ENCODE results near the gene TXN2. TPM values are rescaled to one million over a fixed set of nuclear protein-coding genes. Genes with fewer than 3 reads are reported as not detected.

Gene TXN2
- total and polyA plus RNA-seq, 2 experiments from 2014 or later = 23.0 to 50.3 TPM

GRCh38 chr22:36423461-36424404 lies 57.7 kb downstream of the TXN2 start:
- no peaks in the 10 kb centered on the region for H4K20me1 ChIP-seq (replicated peaks; ENCODE audit: insufficient read depth)
- Mint-ChIP-seq H3K36me3 (ENCODE audit: low read depth) (no peaks in the 10 kb centered on the region), H3K4me1 (peaks cover 17% of the 10 kb centered on the region), H3K4me3 (no peak overlapping the region), H3K27ac (no peak overlapping the region), H3K27me3 (ENCODE audit: insufficient read depth, low read depth, poor library complexity) (peaks cover 10% of the 10 kb centered on the region), H3K9me3 (no peaks in the 10 kb centered on the region)
- H3K27me3 ChIP-seq (ENCODE audit: insufficient read depth) = no peaks in the 10 kb centered on the region
- no peaks in the 10 kb centered on the region for H3F3A ChIP-seq (replicated peaks; ENCODE audit: low read depth)
- TF ChIP-seq CTCF (conservative IDR thresholded peaks at IDR 0.05; ENCODE audit: low read depth in 2 of 2) = peak; percentile 10 to 25; a peak in 1 of 4 replicates
- no peak for TF ChIP-seq REST (IDR thresholded peaks at IDR 0.05; ENCODE audit: unreplicated experiment)
- H3K4me3 ChIP-seq = no peak overlapping the region
- H3K4me1 ChIP-seq (ENCODE audit: insufficient read depth) = peaks cover 10% of the 10 kb centered on the region
- H3K9me2 ChIP-seq (ENCODE audit: insufficient read depth) = no peaks in the 10 kb centered on the region
- H3K79me2 ChIP-seq (replicated peaks; ENCODE audit: insufficient read depth) = no peaks in the 10 kb centered on the region
- H3K36me3 ChIP-seq (ENCODE audit: insufficient read depth) = no peaks in the 10 kb centered on the region
- H3K27ac ChIP-seq (ENCODE audit: low read depth) = no peak overlapping the region
- H2AFZ ChIP-seq = no peak overlapping the region
- H3K4me2 ChIP-seq = no peak overlapping the region
- ATAC-seq (no peak), DNase-seq (ENCODE audit: low spot score) (peak; percentile 38)

- DNase-seq (ENCODE audit: low spot score) (no peak), ATAC-seq (no peak)
- H3K27me3 ChIP-seq (ENCODE audit: insufficient read depth) = no peaks in the 10 kb centered on the region
- H3K4me3 ChIP-seq = no peak overlapping the region
- H3K27ac ChIP-seq (ENCODE audit: low read depth) = no peak overlapping the region
- peak overlapping the region; percentile 28; the same call in 1 of the 2 replicates for H2AFZ ChIP-seq
- peaks cover 10% of the 10 kb centered on the region for H3K4me1 ChIP-seq (ENCODE audit: insufficient read depth)
- Mint-ChIP-seq H3K9me3 (no peaks in the 10 kb centered on the region), H3K27me3 (ENCODE audit: insufficient read depth, low read depth, poor library complexity) (peaks cover 8% of the 10 kb centered on the region), H3K27ac (no peak overlapping the region), H3K4me3 (no peak overlapping the region), H3K36me3 (ENCODE audit: low read depth) (no peaks in the 10 kb centered on the region), H3K4me1 (peaks cover 17% of the 10 kb centered on the region)
- no peaks in the 10 kb centered on the region for H3F3A ChIP-seq (replicated peaks; ENCODE audit: low read depth)
- no peak overlapping the region for H3K4me2 ChIP-seq
- no peaks in the 10 kb centered on the region for H3K9me2 ChIP-seq (ENCODE audit: insufficient read depth)
- H3K79me2 ChIP-seq (replicated peaks; ENCODE audit: insufficient read depth) = no peaks in the 10 kb centered on the region
- no peaks in the 10 kb centered on the region for H3K36me3 ChIP-seq (ENCODE audit: insufficient read depth)
- H4K20me1 ChIP-seq (replicated peaks; ENCODE audit: insufficient read depth) = no peaks in the 10 kb centered on the region
- TF ChIP-seq ETS1 (IDR thresholded peaks at IDR 0.05) (no peak), ZNF114 (CRISPR knock-in tag; IDR thresholded peaks at IDR 0.05) (no peak), ZNF331 (CRISPR knock-in tag; IDR thresholded peaks at IDR 0.05; ENCODE audit: low read depth) (no peak), EZH2phosphoT487 (IDR thresholded peaks at IDR 0.05; ENCODE audit: unreplicated experiment) (no peak), REST (IDR thresholded peaks at IDR 0.05; ENCODE audit: unreplicated experiment) (no peak), NANOG (IDR thresholded peaks at IDR 0.05; ENCODE audit: borderline replicate concordance) (no peak), JUNB (IDR thresholded peaks at IDR 0.05; ENCODE audit: unreplicated experiment) (no peak), CTCF (conservative IDR thresholded peaks at IDR 0.05; ENCODE audit: low read depth in 2 of 2) (no peak)
Measured at GRCh38 chr22:36422287-36423014, 59.0 kb downstream of the TXN2 start.

Data from GM23338 (cell line).